CD4-positive, alpha-beta T cell treated with Interleukin-1 beta for 1 hour (primary cell): ENCODE results near the gene RGS9.
"Not testable (repeated sequence)": the region's sequence is repeated elsewhere in the genome, so short reads cannot be mapped to it uniquely, and the experiment has no call there.

Experiments used
- DNase-seq, 2 donors: peaks; one replicate each; pipeline ENCODE4 v3.0.0-alpha.2; 2020 to 2022

The RGS9 gene

DNA sequence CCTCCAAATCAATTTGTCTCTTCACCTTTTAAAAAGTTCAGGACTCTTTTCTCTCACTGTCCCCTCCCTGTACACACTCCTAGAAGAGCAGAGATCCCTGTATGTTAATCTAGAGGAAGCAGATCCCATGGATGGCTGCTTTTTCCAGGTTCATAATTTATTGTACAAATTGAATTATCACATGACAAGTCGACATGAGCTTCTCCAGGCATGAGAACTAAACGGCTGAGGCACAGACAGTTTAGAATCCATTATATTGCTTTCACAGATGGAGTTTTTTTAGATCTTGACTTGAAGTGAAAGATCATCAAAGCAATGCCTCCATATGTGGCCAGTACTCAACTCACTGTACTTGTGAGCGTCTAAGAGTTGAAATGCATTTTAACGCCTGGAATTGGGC is 47.9 kb downstream of the RGS9 start:
- DNase-seq, result no peak

DNA sequence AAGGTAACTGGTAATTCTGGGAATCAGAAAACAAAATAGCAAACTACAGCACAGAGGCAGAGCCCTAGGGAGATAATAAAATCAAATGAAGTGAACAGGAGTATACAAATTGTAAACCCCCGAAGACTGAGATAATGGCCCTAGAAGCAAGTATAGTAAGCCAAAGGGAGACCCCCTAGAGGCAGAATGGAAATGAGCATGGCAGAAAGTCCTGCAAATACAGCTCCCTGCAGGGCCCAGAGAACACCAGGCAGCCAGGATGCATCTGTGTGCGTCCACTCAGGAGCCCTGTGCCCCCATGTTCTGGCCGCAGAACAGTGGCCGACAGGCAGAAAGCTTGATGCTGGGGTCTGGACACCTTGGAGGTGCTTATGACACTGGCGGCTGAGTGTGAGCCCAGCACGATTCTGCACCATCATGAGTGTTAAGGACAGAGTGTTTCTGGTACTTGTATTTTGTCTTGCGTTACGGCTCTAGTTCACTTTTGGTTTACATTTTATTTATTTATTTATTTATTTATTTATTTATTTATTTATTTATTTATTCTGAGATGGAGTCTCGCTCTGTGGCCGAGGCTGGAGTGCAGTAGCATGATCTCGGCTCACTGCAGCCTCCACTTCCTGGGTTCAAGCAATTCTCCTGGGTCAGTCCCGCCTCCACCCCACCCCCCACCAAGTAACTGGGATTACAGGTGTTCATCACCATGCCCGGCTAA is 48.7 kb downstream of the RGS9 start:
- no peak for DNase-seq

DNA sequence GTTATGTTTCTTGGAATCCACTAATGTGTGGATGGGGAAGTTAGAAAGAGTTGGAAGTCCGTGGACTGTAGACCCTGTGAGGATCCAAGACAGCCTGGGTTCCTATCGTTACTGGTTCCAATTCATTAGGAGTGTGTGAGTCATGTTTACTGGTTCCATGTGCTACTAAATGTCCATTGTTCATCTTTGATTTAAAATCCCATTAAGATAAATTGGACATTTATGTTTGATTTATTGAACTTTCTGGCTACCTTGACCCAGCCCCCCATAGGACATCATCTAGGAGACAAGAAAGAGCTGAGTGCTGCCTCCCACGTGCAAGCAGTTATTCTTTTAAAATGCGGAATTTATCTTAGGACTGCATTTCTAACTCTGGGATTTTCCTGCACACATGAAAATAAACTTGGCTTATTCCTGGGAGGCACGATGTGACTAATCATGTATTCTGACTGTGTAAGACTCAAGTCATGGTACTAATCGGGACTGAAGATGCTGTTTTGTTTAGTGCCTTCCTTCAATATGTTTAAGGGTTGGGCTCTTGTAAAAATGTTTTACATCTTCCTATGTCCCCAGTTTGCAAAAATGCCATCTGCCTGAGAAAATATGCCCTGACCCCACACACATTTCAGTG is 53.4 kb downstream of the RGS9 start:
- no peak for DNase-seq

- no peak for DNase-seq
These were observed 54.9 kb downstream of the RGS9 start for GRCh38 chr17:65191811-65192740.

DNA sequence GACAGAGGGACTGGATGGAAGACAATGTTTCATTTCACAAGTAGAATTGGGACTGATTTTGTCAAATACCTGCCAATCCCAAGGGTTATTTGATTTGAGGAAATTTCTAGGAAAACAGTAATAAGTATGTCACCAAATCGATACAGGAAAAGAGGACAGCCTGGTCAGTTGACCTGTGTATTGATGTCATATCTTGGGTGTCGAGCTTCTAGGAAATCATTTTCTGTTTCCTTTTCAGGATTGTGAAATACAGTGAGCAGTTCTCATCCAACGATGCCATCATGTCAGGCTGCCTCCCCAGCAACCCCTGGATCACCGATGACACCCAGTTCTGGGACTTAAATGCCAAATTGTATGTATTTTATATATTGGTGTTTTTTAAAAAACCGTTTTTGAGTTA is 56.1 kb downstream of the RGS9 start:
- no peak for DNase-seq

GRCh38 chr17:65193716-65194293 is 56.6 kb downstream of the RGS9 start:
- DNase-seq, result no peak

- DNase-seq, result no peak
These were observed 57.6 kb downstream of the RGS9 start for GRCh38 chr17:65194670-65195334.

GRCh38 chr17:65195716-65196115 is 58.5 kb downstream of the RGS9 start:
- no peak for DNase-seq

- DNase-seq, result no peak
These were observed 59.4 kb downstream of the RGS9 start for GRCh38 chr17:65196617-65197016.

DNA sequence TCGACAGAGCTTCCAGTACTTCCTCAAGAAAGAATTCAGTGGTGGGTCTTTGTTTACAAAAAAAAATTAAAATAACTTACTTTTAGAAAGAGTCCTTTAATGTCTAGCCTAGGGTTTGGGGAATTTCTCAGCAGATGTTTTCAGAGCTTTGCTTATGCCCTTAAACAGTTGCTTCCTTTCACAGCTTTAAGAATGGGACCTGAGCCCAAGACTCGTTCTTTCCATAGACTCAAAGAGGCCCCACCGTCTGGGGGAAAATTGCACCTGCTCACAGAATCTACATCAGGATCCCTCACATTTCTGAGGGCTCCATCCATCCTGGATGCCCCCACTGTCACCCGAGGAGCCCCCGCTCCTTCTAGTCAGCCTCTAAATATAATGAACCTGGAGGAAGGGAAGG is 60.0 kb downstream of the RGS9 start:
- no peak for DNase-seq

- peak in 1 of 2 donors; percentile 64 for DNase-seq
These were observed 61.6 kb downstream of the RGS9 start for GRCh38 chr17:65198653-65199382.

DNA sequence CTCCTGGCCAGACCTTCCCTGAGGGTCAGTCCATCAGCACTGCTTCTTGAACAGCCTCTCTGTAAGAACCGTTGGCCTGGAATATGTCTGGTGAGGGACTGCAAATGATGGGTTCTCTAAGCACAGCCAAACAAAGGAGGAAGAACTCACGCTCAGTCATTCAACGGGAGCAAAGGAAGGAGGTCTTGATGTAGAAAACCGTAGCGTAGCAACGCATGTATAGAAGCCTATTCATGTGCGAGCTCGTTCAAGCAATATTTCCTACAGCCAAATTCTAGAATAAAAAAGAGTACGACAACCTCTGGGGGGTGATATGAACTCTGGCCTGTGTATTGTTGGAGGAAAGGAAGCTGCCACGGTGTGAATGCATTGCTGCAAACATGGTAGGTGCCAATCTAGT is 64.2 kb downstream of the RGS9 start:
- no peak for DNase-seq

- DNase-seq, result no peak
These were observed 65.8 kb downstream of the RGS9 start for GRCh38 chr17:65202844-65203571.

GRCh38 chr17:65204001-65204400 is 66.8 kb downstream of the RGS9 start:
- DNase-seq, result no peak

DNA sequence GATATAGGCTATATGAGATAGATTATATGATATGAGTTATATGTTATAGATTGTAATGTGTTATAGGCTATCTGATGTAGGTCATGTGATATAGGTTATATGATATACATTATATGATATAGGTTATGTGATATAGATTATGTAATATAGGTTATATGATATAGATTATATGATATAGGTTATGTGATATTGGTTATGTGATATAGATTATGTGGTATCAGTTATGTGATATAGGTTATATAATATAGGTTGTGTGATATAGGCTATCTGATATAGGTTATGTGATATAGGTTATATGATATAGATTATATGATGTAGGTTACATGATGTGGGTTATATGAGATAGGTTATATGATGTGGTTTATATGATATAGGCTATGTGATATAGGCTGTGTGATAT is 68.5 kb downstream of the RGS9 start:
- DNase-seq, result no peak

DNA sequence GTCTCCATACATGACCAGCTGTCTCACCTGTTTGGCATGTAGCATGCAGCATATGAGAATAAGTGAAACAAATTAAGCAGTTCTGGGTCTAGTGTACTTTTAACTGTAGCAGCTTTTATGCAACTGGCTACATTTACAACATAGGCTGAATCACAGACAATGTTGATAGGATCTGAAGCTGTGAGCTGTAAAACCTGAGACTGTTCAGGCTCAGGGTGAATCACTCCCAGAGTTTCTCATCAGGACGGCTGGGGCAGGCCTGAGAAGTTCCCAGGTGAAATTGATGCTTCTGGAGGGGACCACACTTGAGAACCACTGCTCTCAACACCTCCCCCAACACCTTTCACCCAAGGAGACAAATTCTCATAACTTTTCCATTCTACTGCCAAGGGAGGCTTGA is 70.3 kb downstream of the RGS9 start:
- DNase-seq, result not testable (repeated sequence)

- DNase-seq, result no peak
These were observed 71.5 kb downstream of the RGS9 start for GRCh38 chr17:65208717-65209116.

GRCh38 chr17:65218261-65218660 is 81.1 kb downstream of the RGS9 start:
- no peak for DNase-seq

DNA sequence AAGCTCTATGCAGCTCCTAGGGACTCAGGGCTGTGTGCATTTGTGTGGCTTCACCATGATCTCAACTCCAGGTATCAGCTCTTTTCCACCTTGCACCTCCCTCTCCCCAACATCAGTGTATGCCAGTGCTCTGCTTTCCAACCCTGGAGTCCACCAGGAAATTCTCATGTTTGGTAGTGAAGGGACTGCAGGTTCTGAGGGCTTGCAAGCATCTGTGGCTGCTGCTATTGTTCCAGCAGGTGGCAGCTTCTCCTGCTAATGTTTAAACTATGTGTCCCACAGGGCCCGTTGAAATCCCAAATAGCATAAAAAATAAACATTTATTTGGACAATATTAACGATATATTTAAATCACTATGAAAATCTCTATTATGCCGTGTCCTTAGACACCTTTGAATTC is 82.0 kb downstream of the RGS9 start:
- peak in 1 of 2 donors; percentile 11 for DNase-seq

DNA sequence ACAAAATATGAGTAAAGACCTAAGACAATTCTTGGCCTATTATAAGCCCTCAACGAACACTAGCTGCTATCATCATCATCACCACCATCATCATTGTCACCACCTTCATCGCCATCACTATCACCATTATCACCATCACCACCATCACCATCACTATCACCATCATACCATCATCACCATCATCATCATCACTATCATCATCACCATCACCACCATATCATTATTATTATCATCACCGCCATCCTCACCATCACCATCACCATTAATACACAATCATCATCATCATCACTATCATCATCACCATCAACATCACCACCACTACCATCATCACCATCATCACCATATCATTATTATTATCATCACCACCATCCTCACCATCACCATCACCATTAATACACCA is 82.5 kb downstream of the RGS9 start:
- DNase-seq, result no peak

DNA sequence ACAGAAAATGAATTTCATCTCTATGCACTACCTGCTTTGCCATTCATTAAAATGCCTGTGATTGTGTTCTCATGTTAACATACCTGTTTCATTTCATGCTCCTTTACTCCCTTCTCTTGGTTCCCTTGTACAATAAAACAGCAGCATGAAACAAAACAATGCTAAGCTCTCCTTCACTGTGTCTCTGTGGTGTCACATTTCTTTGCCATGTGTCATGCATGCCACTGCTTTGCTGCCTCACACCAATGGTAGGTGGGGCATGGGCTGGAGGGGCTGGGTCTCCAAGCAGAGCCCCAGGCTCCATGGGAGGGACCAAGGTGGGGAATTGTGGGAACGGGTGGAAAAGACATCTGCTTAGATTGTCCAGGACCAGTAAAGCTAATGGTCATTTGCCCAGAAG is 83.6 kb downstream of the RGS9 start:
- DNase-seq, result no peak
